Lower leg skin (tissue), 3 donors: Measurements from ENCODE around the gene TNS2.
"Not testable (repeated sequence)": the region's sequence is repeated elsewhere in the genome, so short reads cannot be mapped to it uniquely, and the experiment has no call there.

ENCODE experiments used
- POLR2A ChIP-seq, 2 donors: fragments of 450-650 bp; IDR thresholded peaks; one replicate each; pipeline ENCODE4 v1.6.1; 2016 to 2017; ENCODE audit warnings: antibody characterized with exemption in 2 of 2, mild to moderate bottlenecking in 1 of 2, moderate library complexity in 1 of 2
- TF ChIP-seq, protein P1 (sequence below), 3 donors: fragments of 450-650 bp; IDR thresholded peaks; one replicate each; pipeline ENCODE4 v1.5.1; 2016; ENCODE audit warnings: antibody characterized with exemption in 3 of 3, mild to moderate bottlenecking in 3 of 3, moderate library complexity in 2 of 3

GRCh38 chr12:53094796-53095595 lies 45.1 kb downstream of the TNS2 start:
- TF ChIP-seq, protein P1, sequence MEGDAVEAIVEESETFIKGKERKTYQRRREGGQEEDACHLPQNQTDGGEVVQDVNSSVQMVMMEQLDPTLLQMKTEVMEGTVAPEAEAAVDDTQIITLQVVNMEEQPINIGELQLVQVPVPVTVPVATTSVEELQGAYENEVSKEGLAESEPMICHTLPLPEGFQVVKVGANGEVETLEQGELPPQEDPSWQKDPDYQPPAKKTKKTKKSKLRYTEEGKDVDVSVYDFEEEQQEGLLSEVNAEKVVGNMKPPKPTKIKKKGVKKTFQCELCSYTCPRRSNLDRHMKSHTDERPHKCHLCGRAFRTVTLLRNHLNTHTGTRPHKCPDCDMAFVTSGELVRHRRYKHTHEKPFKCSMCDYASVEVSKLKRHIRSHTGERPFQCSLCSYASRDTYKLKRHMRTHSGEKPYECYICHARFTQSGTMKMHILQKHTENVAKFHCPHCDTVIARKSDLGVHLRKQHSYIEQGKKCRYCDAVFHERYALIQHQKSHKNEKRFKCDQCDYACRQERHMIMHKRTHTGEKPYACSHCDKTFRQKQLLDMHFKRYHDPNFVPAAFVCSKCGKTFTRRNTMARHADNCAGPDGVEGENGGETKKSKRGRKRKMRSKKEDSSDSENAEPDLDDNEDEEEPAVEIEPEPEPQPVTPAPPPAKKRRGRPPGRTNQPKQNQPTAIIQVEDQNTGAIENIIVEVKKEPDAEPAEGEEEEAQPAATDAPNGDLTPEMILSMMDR (IDR thresholded peaks at IDR 0.05), result not testable (repeated sequence)
- TF ChIP-seq POLR2A (IDR thresholded peaks at IDR 0.05), result not testable (repeated sequence)
